Body of pancreas (tissue), 4 donors: ENCODE data around the gene NDRG3.
A peak's percentile ranks its signal among the peaks of the same experiment; 100 is the strongest.

Experiments used
- POLR2A ChIP-seq, 3 donors: fragments of 450-650 bp; IDR thresholded peaks; one replicate each; pipeline ENCODE4 v1.6.1; 2016; ENCODE audit warnings: antibody characterized with exemption in 3 of 3, mild to moderate bottlenecking in 2 of 3
- TF ChIP-seq, protein P1 (sequence below), 7 experiments: fragments of 450-650 bp in 4 of 7; fragments of 200-600 bp in 3 of 7; sonication (generic) in 3 of 7; IDR thresholded peaks; one replicate each; pipeline ENCODE4 v1.5.1; 2016 to 2019; ENCODE audit warnings: antibody characterized with exemption in 7 of 7

DNA sequence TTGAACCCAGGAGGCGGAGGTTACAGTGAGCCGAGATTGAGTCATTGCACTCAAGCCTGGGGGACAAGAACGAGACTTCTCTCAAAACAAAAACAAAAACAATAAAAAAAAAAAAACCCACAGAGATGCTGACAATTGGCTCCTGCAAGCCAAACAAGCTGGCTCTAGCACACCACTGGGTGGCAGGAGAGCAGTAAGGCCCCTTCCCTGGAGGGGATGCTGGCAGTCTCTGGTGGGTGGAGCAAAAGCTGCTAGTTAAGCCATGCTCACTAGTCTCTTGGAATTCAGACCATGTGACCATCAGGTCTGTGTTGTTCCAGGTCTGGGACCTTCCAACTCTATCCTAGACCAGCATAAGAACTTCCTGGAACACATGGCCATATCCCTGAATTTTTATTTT lies 46.5 kb upstream of the NDRG3 start:
- TF ChIP-seq, protein P1, sequence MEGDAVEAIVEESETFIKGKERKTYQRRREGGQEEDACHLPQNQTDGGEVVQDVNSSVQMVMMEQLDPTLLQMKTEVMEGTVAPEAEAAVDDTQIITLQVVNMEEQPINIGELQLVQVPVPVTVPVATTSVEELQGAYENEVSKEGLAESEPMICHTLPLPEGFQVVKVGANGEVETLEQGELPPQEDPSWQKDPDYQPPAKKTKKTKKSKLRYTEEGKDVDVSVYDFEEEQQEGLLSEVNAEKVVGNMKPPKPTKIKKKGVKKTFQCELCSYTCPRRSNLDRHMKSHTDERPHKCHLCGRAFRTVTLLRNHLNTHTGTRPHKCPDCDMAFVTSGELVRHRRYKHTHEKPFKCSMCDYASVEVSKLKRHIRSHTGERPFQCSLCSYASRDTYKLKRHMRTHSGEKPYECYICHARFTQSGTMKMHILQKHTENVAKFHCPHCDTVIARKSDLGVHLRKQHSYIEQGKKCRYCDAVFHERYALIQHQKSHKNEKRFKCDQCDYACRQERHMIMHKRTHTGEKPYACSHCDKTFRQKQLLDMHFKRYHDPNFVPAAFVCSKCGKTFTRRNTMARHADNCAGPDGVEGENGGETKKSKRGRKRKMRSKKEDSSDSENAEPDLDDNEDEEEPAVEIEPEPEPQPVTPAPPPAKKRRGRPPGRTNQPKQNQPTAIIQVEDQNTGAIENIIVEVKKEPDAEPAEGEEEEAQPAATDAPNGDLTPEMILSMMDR (IDR thresholded peaks at IDR 0.05): peak in 2 of 7 experiments; percentile 4 to 10
- TF ChIP-seq POLR2A (IDR thresholded peaks at IDR 0.05): no peak
